Measurements from ENCODE around the gene COL5A1.

Gene COL5A1

DNA sequence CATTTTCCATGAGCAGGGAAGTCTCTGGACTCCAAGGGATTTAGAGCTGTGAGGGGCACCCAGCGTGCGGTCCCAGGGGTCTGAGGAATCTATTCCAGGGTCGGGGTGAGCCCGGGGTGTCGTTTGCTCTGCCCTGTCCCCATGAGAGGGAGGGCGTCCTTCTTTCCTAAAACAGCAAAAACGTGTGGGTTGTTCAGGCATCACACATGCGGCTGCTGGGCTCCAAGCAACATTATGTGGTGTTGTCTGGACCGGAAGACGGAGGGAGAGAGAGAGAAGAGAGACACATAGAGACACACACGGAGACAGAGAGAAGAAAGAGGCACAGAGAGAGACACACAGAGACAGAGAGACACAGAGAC, 42.7 kb upstream of the COL5A1 start:
- no peak overlapping the region for H3K27ac ChIP-seq (ENCODE audit: low read depth in 2 of 2, low read length in 2 of 2)
- H3K4me3 ChIP-seq (ENCODE audit: low read length in 2 of 2), result no peak overlapping the region
- H3K36me3 ChIP-seq (ENCODE audit: control insufficient read depth in 2 of 2, insufficient read depth in 2 of 2, low read length in 2 of 2), result no peaks in the 10 kb centered on the region
- no peaks in the 10 kb centered on the region for H3K27me3 ChIP-seq (ENCODE audit: control insufficient read depth in 2 of 2, insufficient read depth in 2 of 2, low read length in 2 of 2)
- H3K9me3 ChIP-seq (ENCODE audit: control insufficient read depth in 2 of 2, low read length in 2 of 2), result no peaks in the 10 kb centered on the region
- H3K4me1 ChIP-seq (ENCODE audit: control insufficient read depth in 2 of 2, insufficient read depth in 2 of 2, low read length in 2 of 2), result no peaks in the 10 kb centered on the region
- H3K9ac ChIP-seq (ENCODE audit: low read depth in 1 of 2, low read length in 2 of 2), result no peak overlapping the region

GRCh38 chr9:134600371-134600770, 41.2 kb upstream of the COL5A1 start:
- H3K36me3 ChIP-seq (ENCODE audit: control insufficient read depth in 2 of 2, insufficient read depth in 2 of 2, low read length in 2 of 2), result no peaks in the 10 kb centered on the region
- no peak overlapping the region for H3K27ac ChIP-seq (ENCODE audit: low read depth in 2 of 2, low read length in 2 of 2)
- H3K9ac ChIP-seq (ENCODE audit: low read depth in 1 of 2, low read length in 2 of 2), result no peak overlapping the region
- H3K4me3 ChIP-seq (ENCODE audit: low read length in 2 of 2), result no peak overlapping the region
- H3K9me3 ChIP-seq (ENCODE audit: control insufficient read depth in 2 of 2, low read length in 2 of 2), result no peaks in the 10 kb centered on the region
- H3K4me1 ChIP-seq (ENCODE audit: control insufficient read depth in 2 of 2, insufficient read depth in 2 of 2, low read length in 2 of 2), result no peaks in the 10 kb centered on the region
- no peaks in the 10 kb centered on the region for H3K27me3 ChIP-seq (ENCODE audit: control insufficient read depth in 2 of 2, insufficient read depth in 2 of 2, low read length in 2 of 2)

GRCh38 chr9:134600836-134601638, 40.6 kb upstream of the COL5A1 start:
- no peaks in the 10 kb centered on the region for H3K9me3 ChIP-seq (ENCODE audit: control insufficient read depth in 2 of 2, low read length in 2 of 2)

DNA sequence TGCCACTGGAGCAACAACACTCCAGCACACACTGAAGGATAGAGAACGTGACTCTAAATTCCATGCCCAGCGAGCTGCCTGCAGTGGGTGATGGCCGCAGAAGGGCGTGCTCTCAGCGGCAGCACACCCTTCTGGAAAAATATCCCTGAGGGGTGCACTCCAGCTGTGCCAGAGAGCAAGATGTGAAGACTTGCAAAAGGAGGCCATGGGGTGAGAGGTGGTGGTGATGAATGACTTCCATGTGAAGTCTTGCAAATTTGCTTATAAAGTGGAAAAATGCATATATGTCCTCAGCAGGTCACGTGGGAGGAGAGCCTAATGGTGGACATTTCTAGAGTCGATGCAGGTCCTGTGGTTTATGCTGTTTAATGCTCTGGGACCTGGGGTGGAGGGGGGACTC, 39.8 kb upstream of the COL5A1 start:
- H3K9ac ChIP-seq (ENCODE audit: low read depth in 1 of 2, low read length in 2 of 2), result no peak overlapping the region
- no peaks in the 10 kb centered on the region for H3K4me1 ChIP-seq (ENCODE audit: control insufficient read depth in 2 of 2, insufficient read depth in 2 of 2, low read length in 2 of 2)
- no peaks in the 10 kb centered on the region for H3K9me3 ChIP-seq (ENCODE audit: control insufficient read depth in 2 of 2, low read length in 2 of 2)
- no peak overlapping the region for H3K27ac ChIP-seq (ENCODE audit: low read depth in 2 of 2, low read length in 2 of 2)
- H3K27me3 ChIP-seq (ENCODE audit: control insufficient read depth in 2 of 2, insufficient read depth in 2 of 2, low read length in 2 of 2), result no peaks in the 10 kb centered on the region
- no peak overlapping the region for H3K4me3 ChIP-seq (ENCODE audit: low read length in 2 of 2)
- no peaks in the 10 kb centered on the region for H3K36me3 ChIP-seq (ENCODE audit: control insufficient read depth in 2 of 2, insufficient read depth in 2 of 2, low read length in 2 of 2)

More at GRCh38 chr9:134600836-134601638, 40.6 kb upstream of the COL5A1 start:
- H3K27ac ChIP-seq (ENCODE audit: low read depth in 2 of 2, low read length in 2 of 2), result no peak overlapping the region
- H3K4me1 ChIP-seq (ENCODE audit: control insufficient read depth in 2 of 2, insufficient read depth in 2 of 2, low read length in 2 of 2), result no peaks in the 10 kb centered on the region
- no peak overlapping the region for H3K4me3 ChIP-seq (ENCODE audit: low read length in 2 of 2)
- no peaks in the 10 kb centered on the region for H3K27me3 ChIP-seq (ENCODE audit: control insufficient read depth in 2 of 2, insufficient read depth in 2 of 2, low read length in 2 of 2)
- no peaks in the 10 kb centered on the region for H3K36me3 ChIP-seq (ENCODE audit: control insufficient read depth in 2 of 2, insufficient read depth in 2 of 2, low read length in 2 of 2)
- no peak overlapping the region for H3K9ac ChIP-seq (ENCODE audit: low read depth in 1 of 2, low read length in 2 of 2)

GRCh38 chr9:134602547-134603362, 38.8 kb upstream of the COL5A1 start:
- Histone ChIP-seq H3K4me1 (ENCODE audit: control insufficient read depth in 2 of 2, insufficient read depth in 2 of 2, low read length in 2 of 2) (no peaks in the 10 kb centered on the region), H3K9me3 (ENCODE audit: control insufficient read depth in 2 of 2, low read length in 2 of 2) (no peaks in the 10 kb centered on the region), H3K9ac (ENCODE audit: low read depth in 1 of 2, low read length in 2 of 2) (no peak overlapping the region), H3K27ac (ENCODE audit: low read depth in 2 of 2, low read length in 2 of 2) (peak overlapping the region in 1 of 2 donors; percentile 45), H3K27me3 (ENCODE audit: control insufficient read depth in 2 of 2, insufficient read depth in 2 of 2, low read length in 2 of 2) (no peaks in the 10 kb centered on the region), H3K4me3 (ENCODE audit: low read length in 2 of 2) (no peak overlapping the region), H3K36me3 (ENCODE audit: control insufficient read depth in 2 of 2, insufficient read depth in 2 of 2, low read length in 2 of 2) (no peaks in the 10 kb centered on the region)

DNA sequence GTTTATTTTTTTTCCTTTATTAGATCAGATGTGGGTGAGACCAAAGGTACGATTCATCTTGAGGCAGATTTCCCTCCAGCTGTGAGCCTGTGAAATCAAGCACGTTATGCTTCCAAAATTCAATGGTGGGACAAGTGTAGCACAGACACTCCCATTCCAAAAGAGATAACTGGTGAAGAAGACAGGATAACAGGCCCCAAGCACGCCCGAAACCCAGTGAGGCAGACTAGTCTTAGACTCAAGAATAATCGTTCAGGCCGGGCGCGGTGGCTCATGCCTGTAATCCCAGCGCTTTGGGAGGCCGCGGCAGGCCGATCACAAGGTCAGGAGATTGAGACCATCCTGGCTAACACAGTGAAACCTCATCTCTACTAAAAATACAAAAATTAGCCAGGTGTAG, 36.8 kb upstream of the COL5A1 start:
- H3K27me3 ChIP-seq (ENCODE audit: control insufficient read depth in 2 of 2, insufficient read depth in 2 of 2, low read length in 2 of 2), result no peaks in the 10 kb centered on the region
- no peak overlapping the region for H3K9ac ChIP-seq (ENCODE audit: low read depth in 1 of 2, low read length in 2 of 2)
- no peaks in the 10 kb centered on the region for H3K9me3 ChIP-seq (ENCODE audit: control insufficient read depth in 2 of 2, low read length in 2 of 2)
- no peaks in the 10 kb centered on the region for H3K36me3 ChIP-seq (ENCODE audit: control insufficient read depth in 2 of 2, insufficient read depth in 2 of 2, low read length in 2 of 2)
- H3K4me1 ChIP-seq (ENCODE audit: control insufficient read depth in 2 of 2, insufficient read depth in 2 of 2, low read length in 2 of 2), result no peaks in the 10 kb centered on the region
- H3K4me3 ChIP-seq (ENCODE audit: low read length in 2 of 2), result no peak overlapping the region
- no peak overlapping the region for H3K27ac ChIP-seq (ENCODE audit: low read depth in 2 of 2, low read length in 2 of 2)

DNA sequence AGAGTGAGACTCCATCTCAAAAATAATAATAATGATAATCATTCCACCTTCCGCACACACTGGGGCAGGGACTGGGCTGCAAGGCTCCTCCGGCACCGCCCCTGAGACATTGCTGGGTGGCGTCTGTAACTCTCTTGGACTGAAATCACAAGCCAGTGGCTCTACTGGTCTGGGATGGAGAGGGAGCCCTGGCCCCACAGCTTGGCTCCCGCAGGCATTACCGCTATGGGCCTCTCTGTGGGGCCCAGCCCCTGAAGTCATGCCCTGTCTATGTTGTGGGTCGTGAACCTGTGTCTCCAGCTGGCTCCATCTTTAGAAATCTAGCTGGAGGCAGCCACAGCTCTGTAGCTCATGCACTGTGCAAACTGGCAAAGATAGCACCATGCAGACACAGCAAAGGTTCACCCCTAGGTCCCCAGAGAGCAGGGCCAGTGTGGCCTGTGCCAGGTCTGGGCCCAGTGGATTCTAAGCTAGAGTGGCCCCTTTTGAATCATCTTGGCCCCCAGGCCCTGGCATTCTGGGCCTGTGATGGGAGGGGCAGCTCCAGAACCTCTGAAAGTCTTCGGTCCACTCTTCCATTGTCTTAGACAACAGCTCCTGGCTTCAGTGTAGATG, 36.1 kb upstream of the COL5A1 start:
- Histone ChIP-seq H3K4me3 (ENCODE audit: low read length in 2 of 2) (no peak overlapping the region), H3K4me1 (ENCODE audit: control insufficient read depth in 2 of 2, insufficient read depth in 2 of 2, low read length in 2 of 2) (no peaks in the 10 kb centered on the region), H3K36me3 (ENCODE audit: control insufficient read depth in 2 of 2, insufficient read depth in 2 of 2, low read length in 2 of 2) (no peaks in the 10 kb centered on the region), H3K27me3 (ENCODE audit: control insufficient read depth in 2 of 2, insufficient read depth in 2 of 2, low read length in 2 of 2) (no peaks in the 10 kb centered on the region), H3K27ac (ENCODE audit: low read depth in 2 of 2, low read length in 2 of 2) (no peak overlapping the region), H3K9ac (ENCODE audit: low read depth in 1 of 2, low read length in 2 of 2) (no peak overlapping the region), H3K9me3 (ENCODE audit: control insufficient read depth in 2 of 2, low read length in 2 of 2) (no peaks in the 10 kb centered on the region)

DNA sequence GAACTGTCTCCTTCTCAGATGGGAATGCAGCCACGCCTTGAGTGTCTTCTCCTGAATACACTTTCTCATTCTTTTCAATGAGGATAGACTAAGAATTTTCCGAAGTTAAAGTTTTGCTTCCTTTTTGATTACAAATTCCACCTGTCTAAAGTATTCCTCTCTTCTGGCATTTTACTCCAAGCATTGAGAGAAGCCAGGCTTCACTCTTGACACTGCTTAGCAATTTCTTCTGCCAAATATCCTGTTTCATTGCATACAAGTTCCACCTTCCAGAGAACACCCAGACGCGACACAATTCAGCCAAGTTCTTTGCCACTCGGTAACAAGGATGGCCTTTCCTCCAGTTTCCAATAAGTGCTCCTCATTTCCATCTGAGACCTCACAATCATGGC, 35.6 kb upstream of the COL5A1 start:
- no peak overlapping the region for H3K9ac ChIP-seq (ENCODE audit: low read depth in 1 of 2, low read length in 2 of 2)
- H3K9me3 ChIP-seq (ENCODE audit: control insufficient read depth in 2 of 2, low read length in 2 of 2), result no peaks in the 10 kb centered on the region
- H3K27ac ChIP-seq (ENCODE audit: low read depth in 2 of 2, low read length in 2 of 2), result no peak overlapping the region
- no peaks in the 10 kb centered on the region for H3K4me1 ChIP-seq (ENCODE audit: control insufficient read depth in 2 of 2, insufficient read depth in 2 of 2, low read length in 2 of 2)
- no peak overlapping the region for H3K4me3 ChIP-seq (ENCODE audit: low read length in 2 of 2)
- no peaks in the 10 kb centered on the region for H3K27me3 ChIP-seq (ENCODE audit: control insufficient read depth in 2 of 2, insufficient read depth in 2 of 2, low read length in 2 of 2)
- H3K36me3 ChIP-seq (ENCODE audit: control insufficient read depth in 2 of 2, insufficient read depth in 2 of 2, low read length in 2 of 2), result no peaks in the 10 kb centered on the region

DNA sequence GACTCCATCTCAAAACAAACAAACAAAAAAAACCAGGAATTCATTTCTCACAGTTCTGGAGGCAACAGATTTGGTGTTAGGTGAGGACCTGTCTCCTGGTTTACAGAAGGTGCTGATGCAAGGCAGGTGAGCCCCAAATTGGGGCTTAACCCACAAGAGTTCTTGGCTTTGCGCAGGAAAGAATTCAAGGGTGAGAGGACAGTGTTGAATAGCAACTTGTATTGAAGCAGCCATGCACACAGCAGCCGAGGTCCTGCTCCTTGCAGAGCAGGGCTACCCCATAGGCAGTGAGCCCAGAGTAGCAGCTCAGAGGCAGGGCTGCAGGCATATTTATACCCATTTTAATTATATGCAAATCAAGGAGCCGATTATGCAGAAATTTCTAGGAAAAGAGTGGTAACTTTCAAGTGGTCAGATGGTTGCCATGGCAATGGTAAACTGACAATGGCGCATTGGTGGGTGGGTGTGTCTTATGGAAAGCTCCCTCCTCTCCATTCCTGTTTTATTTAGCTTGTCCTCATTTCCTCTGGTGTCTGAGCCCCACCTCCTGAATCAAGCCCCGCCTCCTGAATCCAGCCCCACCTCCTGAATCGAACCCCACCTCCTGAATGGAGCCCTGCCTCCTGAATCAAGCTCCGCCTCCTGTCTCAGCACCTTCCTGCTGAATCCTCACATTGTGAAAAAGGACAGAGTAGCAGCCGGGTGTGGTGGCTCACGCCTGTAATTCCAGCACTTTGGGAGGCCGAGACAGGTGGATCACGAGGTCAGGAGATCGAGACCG, 34.5 kb upstream of the COL5A1 start:
- Histone ChIP-seq H3K4me1 (ENCODE audit: control insufficient read depth in 2 of 2, insufficient read depth in 2 of 2, low read length in 2 of 2) (no peaks in the 10 kb centered on the region), H3K4me3 (ENCODE audit: low read length in 2 of 2) (no peak overlapping the region), H3K27ac (ENCODE audit: low read depth in 2 of 2, low read length in 2 of 2) (no peak overlapping the region), H3K9me3 (ENCODE audit: control insufficient read depth in 2 of 2, low read length in 2 of 2) (no peaks in the 10 kb centered on the region), H3K27me3 (ENCODE audit: control insufficient read depth in 2 of 2, insufficient read depth in 2 of 2, low read length in 2 of 2) (no peaks in the 10 kb centered on the region), H3K9ac (ENCODE audit: low read depth in 1 of 2, low read length in 2 of 2) (no peak overlapping the region), H3K36me3 (ENCODE audit: control insufficient read depth in 2 of 2, insufficient read depth in 2 of 2, low read length in 2 of 2) (no peaks in the 10 kb centered on the region)

All from mucosa of rectum (tissue), 2 donors.